GM18511 (cell line): ENCODE data around the gene RNPS1.
"Not testable (repeated sequence)": the region's sequence is repeated elsewhere in the genome, so short reads cannot be mapped to it uniquely, and the experiment has no call there.

Experiments
- ATAC-seq: cut with Tn5 transposase; IDR thresholded peaks from one replicate; pipeline ENCODE4 v1.9.1; 2021; ENCODE audit warnings: mild to moderate bottlenecking, moderate library complexity; ENCODE audit not compliant: unreplicated experiment

Gene RNPS1

GRCh38 chr16:2284001-2284770 lies 16.3 kb upstream of the RNPS1 start:
- no peak for ATAC-seq

- no peak for ATAC-seq
These were observed 15.1 kb upstream of the RNPS1 start for GRCh38 chr16:2282866-2283555.

- ATAC-seq, result no peak
These were observed 14.3 kb upstream of the RNPS1 start for GRCh38 chr16:2282262-2282661.

- ATAC-seq, result no peak
These were observed 13.1 kb upstream of the RNPS1 start for GRCh38 chr16:2280981-2281542.

GRCh38 chr16:2280461-2280860 lies 12.5 kb upstream of the RNPS1 start:
- ATAC-seq, result no peak

GRCh38 chr16:2278956-2279800 lies 11.3 kb upstream of the RNPS1 start:
- no peak for ATAC-seq

- ATAC-seq, result no peak
These were observed 10.3 kb upstream of the RNPS1 start for GRCh38 chr16:2278272-2278608.

GRCh38 chr16:2277466-2278271 lies 9.7 kb upstream of the RNPS1 start:
- no peak for ATAC-seq

GRCh38 chr16:2276368-2277195 lies 8.7 kb upstream of the RNPS1 start:
- no peak for ATAC-seq

GRCh38 chr16:2275476-2276367 lies 7.8 kb upstream of the RNPS1 start:
- ATAC-seq, result no peak

- ATAC-seq, result no peak
These were observed 6.0 kb upstream of the RNPS1 start for GRCh38 chr16:2273931-2274330.

- no peak for ATAC-seq
These were observed 5.6 kb upstream of the RNPS1 start for GRCh38 chr16:2273484-2273883.

GRCh38 chr16:2271848-2272461 lies 4.0 kb upstream of the RNPS1 start:
- ATAC-seq, result no peak

- no peak for ATAC-seq
These were observed 2.9 kb upstream of the RNPS1 start for GRCh38 chr16:2270588-2271470.

GRCh38 chr16:2270070-2270462 lies 2.1 kb upstream of the RNPS1 start:
- no peak for ATAC-seq

GRCh38 chr16:2267505-2267912 lies 417 bp downstream of the RNPS1 start:
- peak; percentile 64 for ATAC-seq

GRCh38 chr16:2266887-2267286 lies 1.0 kb downstream of the RNPS1 start:
- not testable (repeated sequence) for ATAC-seq
